HL-60 (cell line): ENCODE measurements around the gene ERAP2.

ENCODE experiments used
- CTCF ChIP-seq: IDR thresholded peaks from one replicate; pipeline ENCODE4 v1.5.1; 2011; ENCODE audit warnings: low read length, control low read depth, inconsistent platforms; ENCODE audit not compliant: insufficient read depth
- REST ChIP-seq: IDR thresholded peaks from 2 replicates; pipeline ENCODE4 v1.6.1; 2012; ENCODE audit warnings: low read depth; ENCODE audit not compliant: insufficient replicate concordance

- TF ChIP-seq REST (no peak), CTCF (no peak)
Observed at GRCh38 chr5:96905864-96906263, 29.6 kb downstream of the ERAP2 start.
